ENCODE data around the gene ZNF264. TPM values are rescaled to one million over a fixed set of nuclear protein-coding genes. Genes with fewer than 3 reads are reported as not detected.

Gene ZNF264
- total and polyA plus RNA-seq, 2 of the 8 experiments (the other 6 are each of a cell fraction or from before 2014, with no cell fraction given), result 3.6 to 20.0 TPM

- H3K4me2 ChIP-seq (ENCODE audit: insufficient read depth in 1 of 2, low read depth in 2 of 2, low read length in 2 of 2), result no peak overlapping the region
- H4K5ac ChIP-seq (ENCODE audit: insufficient read length, low read depth, low read length), result no peak overlapping the region
- H3K23ac ChIP-seq (ENCODE audit: insufficient read length), result no peak overlapping the region
- CTCF ChIA-PET (ENCODE audit: partially characterized antibody), result no interaction called here
- TF ChIP-seq RAD21 (IDR thresholded peaks at IDR 0.05 in 1 of 2, conservative IDR thresholded peaks at IDR 0.05 in 1 of 2; ENCODE audit: low read depth in 2 of 2, low read length in 2 of 2), result no peak
- TF ChIP-seq CREB1 (IDR thresholded peaks at IDR 0.05), result no peak
- TF ChIP-seq CEBPB (IDR thresholded peaks at IDR 0.05; ENCODE audit: low read depth, low read length), result no peak
- TF ChIP-seq, protein P1, sequence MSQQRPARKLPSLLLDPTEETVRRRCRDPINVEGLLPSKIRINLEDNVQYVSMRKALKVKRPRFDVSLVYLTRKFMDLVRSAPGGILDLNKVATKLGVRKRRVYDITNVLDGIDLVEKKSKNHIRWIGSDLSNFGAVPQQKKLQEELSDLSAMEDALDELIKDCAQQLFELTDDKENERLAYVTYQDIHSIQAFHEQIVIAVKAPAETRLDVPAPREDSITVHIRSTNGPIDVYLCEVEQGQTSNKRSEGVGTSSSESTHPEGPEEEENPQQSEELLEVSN (IDR thresholded peaks at IDR 0.05), result no peak
- TF ChIP-seq GTF2F1 (IDR thresholded peaks at IDR 0.05; ENCODE audit: borderline replicate concordance, low read depth, low read length), result no peak
- no peak for TF ChIP-seq HDAC2 (IDR thresholded peaks at IDR 0.05; ENCODE audit: borderline replicate concordance in 1 of 2, low read depth in 2 of 2, low read length in 2 of 2)
- TF ChIP-seq ZNF274 (IDR thresholded peaks at IDR 0.05; ENCODE audit: borderline replicate concordance, extremely low read depth, low read length), result no peak
- TF ChIP-seq RNF2 (IDR thresholded peaks at IDR 0.05; ENCODE audit: borderline replicate concordance, low read depth, low read length, missing control alignments, poor library complexity, severe bottlenecking), result no peak
- no peak for TF ChIP-seq SUZ12 (IDR thresholded peaks at IDR 0.05; ENCODE audit: low read length)
- TF ChIP-seq TEAD4 (IDR thresholded peaks at IDR 0.05; ENCODE audit: low read depth, low read length), result no peak
- no peaks in the 10 kb centered on the region for H4K20me1 ChIP-seq (replicated peaks in 1 of 2; ENCODE audit: control insufficient read depth in 1 of 2, insufficient read depth in 2 of 2, low read length in 2 of 2)
- no peak overlapping the region for H2BK5ac ChIP-seq (ENCODE audit: low read depth, low read length)
- WGBS, 2 experiments (ENCODE audit: extremely low coverage in 1 of 2, insufficient coverage in 1 of 2, insufficient read length in 1 of 2, insufficient replicate concordance in 2 of 2, low coverage in 1 of 2, low lambda C conversion rate in 2 of 2, missing lambda C conversion rate in 1 of 2), result 82% methylated on average over 7 of the region's 7 CpGs; no CpG with 5 or more reads in 1 of the 2 experiments
- no peaks in the 10 kb centered on the region for H3K36me3 ChIP-seq (ENCODE audit: control insufficient read depth in 2 of 4, insufficient read depth in 4 of 4, low read length in 3 of 4)
- no peak overlapping the region for H2AK5ac ChIP-seq (ENCODE audit: low read depth, low read length)
- no peaks in the 10 kb centered on the region for H3K27me3 ChIP-seq (replicated peaks in 1 of 4; ENCODE audit: control insufficient read depth in 3 of 4, extremely low read depth in 1 of 4, insufficient read depth in 3 of 4, low read length in 3 of 4)
- H3K27ac ChIP-seq (ENCODE audit: low read depth, low read length), result no peak overlapping the region
- no peak overlapping the region for H4K8ac ChIP-seq (ENCODE audit: extremely low read depth, insufficient read depth, low read length)
- H3K14ac ChIP-seq (ENCODE audit: insufficient read length), result no peak overlapping the region
- H3K79me1 ChIP-seq (ENCODE audit: low read depth, low read length), result no peaks in the 10 kb centered on the region
- H3K9ac ChIP-seq (replicated peaks in 1 of 4; ENCODE audit: extremely low read depth in 1 of 4, low read depth in 3 of 4, low read length in 3 of 4), result no peak overlapping the region
- no peak overlapping the region for H3K56ac ChIP-seq (replicated peaks; ENCODE audit: insufficient read length, low read depth, low read length)
- H4K91ac ChIP-seq (replicated peaks; ENCODE audit: insufficient read length, low read length), result no peak overlapping the region
- POLR2A ChIA-PET (ENCODE audit: partially characterized antibody), result no interaction called here
- no peak overlapping the region for H3K18ac ChIP-seq (ENCODE audit: extremely low read depth, low read length)
- H3K4me1 ChIP-seq (replicated peaks in 1 of 4; ENCODE audit: control insufficient read depth in 3 of 4, insufficient read depth in 4 of 4, low read length in 3 of 4), result no peaks in the 10 kb centered on the region
- H3K4ac ChIP-seq (replicated peaks; ENCODE audit: insufficient read length, low read depth, low read length), result no peak overlapping the region
- DNase-seq (ENCODE audit: low read depth in 1 of 2, low spot score in 2 of 2) (no peak), FAIRE-seq (no peak)
- no peak overlapping the region for H2BK12ac ChIP-seq (ENCODE audit: low read depth, low read length)
- no peak overlapping the region for H2BK15ac ChIP-seq (ENCODE audit: low read length)
- H3K4me3 ChIP-seq (ENCODE audit: extremely low read depth in 1 of 4, insufficient read depth in 2 of 4, low read depth in 3 of 4, low read length in 4 of 4), result no peak overlapping the region
- H2BK120ac ChIP-seq (replicated peaks; ENCODE audit: low read depth, low read length), result no peak overlapping the region
- no peaks in the 10 kb centered on the region for H3K79me2 ChIP-seq (ENCODE audit: control insufficient read depth in 1 of 2, insufficient read depth in 2 of 2, low read length in 2 of 2)
- H3K9me3 ChIP-seq (ENCODE audit: insufficient read depth in 2 of 2, low read depth in 1 of 2, low read length in 1 of 2), result peaks cover 17 to 34% of the 10 kb centered on the region in 2 experiments
- no peak overlapping the region for H2AFZ ChIP-seq (ENCODE audit: low read length)
- no peaks in the 10 kb centered on the region for H3K23me2 ChIP-seq (ENCODE audit: low read depth, low read length)
- H2BK20ac ChIP-seq (ENCODE audit: low read length), result no peak overlapping the region
Measured at GRCh38 chr19:57165846-57166245, 25.5 kb upstream of the ZNF264 start.

Data from H1 (cell line).